ENCODE results near the gene PTPN5.

The PTPN5 gene

DNA sequence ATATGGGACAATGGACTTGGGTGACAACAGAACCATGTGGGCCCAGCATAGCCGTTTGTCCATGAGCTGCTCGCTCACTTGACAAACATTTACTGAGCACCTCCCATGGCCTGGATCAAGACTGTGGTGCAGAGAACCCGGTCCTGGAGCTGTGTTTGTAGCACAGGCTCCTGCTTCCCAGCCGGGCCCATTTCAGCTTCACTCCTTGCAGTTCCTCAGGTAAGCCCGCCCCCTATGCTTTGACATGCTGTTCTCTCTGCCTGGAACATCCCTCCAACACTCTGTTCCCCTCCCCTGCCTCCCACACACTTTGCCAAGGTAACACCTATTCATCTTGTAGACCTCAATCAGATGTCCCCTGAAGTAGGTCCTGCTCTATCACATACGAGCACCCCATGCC lies 46.3 kb downstream of the PTPN5 start:
- FAIRE-seq: no peak
- no peak for DNase-seq (ENCODE audit: extremely low spot score, insufficient read length, low read depth)

DNA sequence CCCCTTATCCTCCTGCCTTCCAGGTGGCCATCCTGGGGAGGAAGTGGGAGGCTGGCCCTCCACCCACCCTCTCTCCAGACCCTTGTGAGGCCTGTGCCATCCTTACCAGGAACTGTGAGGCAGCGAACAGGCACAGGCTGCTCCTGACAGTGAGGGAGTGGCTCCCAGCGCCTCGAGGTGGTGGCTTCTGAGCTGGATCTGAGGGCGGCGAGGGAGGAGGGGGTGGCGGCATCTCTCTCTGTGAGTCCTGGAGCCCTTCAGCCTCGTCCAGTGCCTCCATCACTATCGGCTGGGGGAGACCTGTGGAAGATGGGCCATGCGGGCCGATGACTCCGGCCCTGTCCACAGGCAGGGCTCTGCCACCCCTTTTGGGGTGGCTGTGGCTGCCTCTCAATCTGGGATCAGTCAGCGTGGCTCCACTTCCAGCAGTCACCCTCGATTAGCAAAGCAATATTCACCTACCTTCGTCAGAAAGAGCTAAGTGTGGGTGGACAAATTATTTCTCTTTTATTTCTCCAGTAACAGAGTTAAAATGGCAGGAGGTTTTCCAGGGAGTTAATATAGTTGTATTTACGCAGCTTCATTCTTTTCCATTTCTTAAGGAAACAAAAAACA lies 47.6 kb downstream of the PTPN5 start:
- DNase-seq (ENCODE audit: extremely low spot score, insufficient read length, low read depth): no peak
- FAIRE-seq: no peak

DNA sequence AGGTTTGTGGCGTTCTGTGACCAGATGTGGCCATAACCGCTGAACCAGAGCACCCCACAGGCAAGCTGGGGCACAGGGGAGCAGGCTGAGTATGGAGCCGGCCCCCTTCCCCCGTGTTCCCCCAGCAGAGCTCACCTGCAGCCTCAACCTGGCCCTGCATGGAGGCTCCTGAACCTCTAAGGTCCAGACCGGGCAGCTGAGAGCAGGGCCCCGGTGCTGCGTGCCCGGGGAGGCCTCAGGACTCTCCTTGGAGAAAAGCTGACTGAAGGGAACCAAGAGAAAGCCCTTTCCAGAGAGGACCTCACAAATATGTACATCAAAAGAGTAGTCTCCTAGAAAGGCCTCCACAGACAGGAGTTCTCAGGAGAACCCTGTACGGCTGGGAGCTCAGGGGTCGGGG lies 48.2 kb downstream of the PTPN5 start:
- FAIRE-seq: no peak
- DNase-seq (ENCODE audit: extremely low spot score, insufficient read length, low read depth): no peak

DNA sequence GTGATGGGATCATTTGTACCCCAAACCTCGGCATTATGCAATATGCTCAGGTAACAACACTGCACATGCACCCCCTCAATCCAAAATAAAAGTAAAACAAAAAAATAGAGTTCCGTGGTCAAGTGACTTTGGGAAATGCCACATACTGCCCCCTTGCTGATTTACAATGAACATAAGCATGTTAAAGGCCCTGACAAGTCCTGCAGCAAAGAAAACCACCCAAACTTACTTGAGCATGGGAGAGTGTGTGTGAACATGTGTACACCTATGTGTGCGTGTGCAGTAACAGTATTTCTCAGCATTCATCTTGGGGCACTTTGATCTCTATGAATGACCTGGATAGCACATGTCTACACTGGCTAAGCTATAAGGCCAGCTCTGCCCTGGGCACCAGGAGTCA lies 49.8 kb downstream of the PTPN5 start:
- FAIRE-seq (no peak), DNase-seq (ENCODE audit: extremely low spot score, insufficient read length, low read depth) (no peak)

DNA sequence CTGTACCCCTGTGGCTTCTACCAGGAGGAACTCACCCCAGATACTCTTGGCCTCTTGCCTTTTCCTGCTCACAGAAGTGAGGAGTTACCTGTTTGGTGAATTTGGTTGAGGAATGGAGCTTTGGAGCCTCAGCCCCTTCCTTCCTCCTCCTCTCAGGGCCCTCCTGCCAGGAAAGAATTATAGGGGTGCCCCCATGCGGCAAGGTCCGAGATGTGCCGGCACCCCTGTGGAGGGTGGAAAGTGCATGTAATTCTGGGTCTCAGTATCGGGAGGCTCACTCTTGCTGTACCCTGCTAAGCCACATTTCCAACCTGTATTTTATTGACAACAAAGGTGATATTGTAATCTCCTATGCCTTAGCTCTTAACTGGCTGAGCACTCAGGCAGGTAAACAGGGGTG lies 51.9 kb downstream of the PTPN5 start:
- no peak for FAIRE-seq
- DNase-seq (ENCODE audit: extremely low spot score, insufficient read length, low read depth): no peak

DNA sequence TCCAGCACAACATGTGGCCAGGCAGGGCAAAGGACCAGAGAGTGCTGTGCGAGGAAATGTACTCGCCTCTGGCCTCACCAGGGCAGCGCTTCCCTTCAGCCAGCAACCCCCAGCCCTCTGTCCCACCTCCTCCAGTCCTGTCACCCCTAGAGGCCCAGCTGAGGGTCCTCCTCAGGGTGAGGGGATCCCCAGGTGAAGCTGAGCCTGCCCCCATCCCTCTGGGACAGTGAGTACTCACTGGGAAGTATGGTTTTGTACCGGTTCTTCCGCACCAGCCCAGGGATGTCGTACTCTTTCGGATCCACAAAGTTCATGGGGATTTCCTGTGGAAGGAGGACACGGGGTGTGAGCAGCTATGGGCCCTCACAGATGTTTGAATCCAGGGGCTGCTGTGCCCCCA lies 54.0 kb downstream of the PTPN5 start:
- DNase-seq (ENCODE audit: extremely low spot score, insufficient read length, low read depth): no peak
- FAIRE-seq: no peak

DNA sequence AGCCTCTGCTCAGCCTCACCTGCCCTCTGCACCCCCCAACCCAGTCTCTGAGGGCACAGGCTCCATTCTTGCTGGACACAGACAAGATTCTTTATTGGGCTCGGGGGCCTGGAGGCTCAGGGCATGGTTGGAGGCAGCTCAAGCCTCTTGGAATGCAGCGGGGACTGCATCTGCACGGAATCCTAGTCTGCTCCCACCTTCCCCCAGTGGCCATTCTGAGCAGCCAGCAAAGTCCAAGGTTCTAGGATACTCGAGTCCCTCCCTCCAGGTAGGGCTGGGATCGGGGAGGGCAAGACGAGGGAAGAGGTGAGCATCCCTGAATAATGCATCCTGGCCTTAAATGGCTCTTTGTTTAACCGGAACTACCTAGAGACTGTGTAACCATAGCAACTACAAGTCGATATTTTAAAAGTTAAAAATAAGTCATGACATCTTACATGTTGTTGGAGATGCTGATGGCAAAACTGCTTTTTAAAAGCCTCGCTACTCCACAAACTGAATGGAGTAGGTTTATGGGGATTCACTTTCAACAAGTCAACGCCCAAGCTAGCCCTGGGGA lies 54.9 kb downstream of the PTPN5 start:
- DNase-seq (ENCODE audit: extremely low spot score, insufficient read length, low read depth) (no peak), FAIRE-seq (no peak)

DNA sequence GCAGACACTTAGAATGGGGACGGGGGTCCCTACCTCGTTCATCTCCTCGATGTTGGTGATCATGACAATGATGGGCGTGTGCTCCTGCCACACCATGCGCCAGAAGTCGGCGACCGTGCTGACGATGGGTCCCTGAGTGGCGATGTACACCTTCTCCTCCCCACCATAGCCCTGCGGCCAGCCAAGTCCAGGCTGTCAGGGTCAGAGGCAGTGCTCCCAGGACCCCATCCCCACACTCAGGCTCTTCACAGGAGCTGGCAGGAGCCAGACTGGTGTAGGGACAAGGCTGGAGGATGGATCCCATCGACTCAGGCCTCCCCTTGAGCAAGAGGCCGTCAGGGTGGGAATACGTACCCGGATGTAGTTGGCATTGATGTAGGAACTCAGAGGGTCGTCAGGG lies 58.4 kb downstream of the PTPN5 start:
- DNase-seq (ENCODE audit: extremely low spot score, insufficient read length, low read depth): no peak
- FAIRE-seq: no peak

DNA sequence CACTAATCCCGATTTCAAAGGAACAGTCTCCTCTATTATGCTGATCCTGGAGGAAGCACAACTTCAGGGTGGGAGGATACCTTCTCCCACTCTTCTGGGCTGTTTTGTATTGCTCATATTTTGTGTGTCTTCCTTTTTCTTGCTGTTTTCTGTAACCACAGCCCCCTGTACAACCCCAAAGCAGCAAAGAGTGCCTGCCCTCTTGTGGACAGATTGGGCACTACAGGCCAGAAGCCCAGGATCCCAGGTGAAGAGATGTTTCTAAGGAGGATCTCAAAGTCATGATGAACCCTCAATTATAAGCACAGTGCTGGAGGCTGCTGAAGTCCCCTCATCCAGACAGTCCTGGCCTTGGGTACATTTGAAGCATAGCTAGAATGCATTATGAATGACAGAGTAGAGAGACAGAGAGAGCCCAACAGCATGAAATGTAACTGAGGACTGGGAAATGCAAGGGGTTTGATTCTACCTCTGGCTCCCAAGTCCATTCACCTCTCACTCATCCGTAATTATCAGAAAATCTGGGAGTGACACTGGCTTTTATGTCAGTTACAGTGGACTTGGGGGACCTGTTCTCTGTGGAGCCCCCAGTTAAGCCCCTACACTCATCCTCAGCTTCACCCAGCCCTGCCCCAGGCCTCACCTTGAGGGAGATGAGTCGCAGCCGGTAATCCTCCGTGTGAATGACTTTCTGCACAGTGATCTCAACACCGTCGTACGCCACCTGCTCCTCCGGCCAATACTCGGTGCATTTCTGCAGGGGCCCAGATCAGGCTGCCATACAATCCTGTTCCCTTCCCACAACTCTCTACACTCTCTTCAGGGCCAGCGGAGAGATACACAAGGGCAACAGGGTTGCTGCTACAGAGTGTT lies 59.4 kb downstream of the PTPN5 start:
- FAIRE-seq (peak; percentile 90), DNase-seq (ENCODE audit: extremely low spot score, insufficient read length, low read depth) (peak; percentile 48)

DNA sequence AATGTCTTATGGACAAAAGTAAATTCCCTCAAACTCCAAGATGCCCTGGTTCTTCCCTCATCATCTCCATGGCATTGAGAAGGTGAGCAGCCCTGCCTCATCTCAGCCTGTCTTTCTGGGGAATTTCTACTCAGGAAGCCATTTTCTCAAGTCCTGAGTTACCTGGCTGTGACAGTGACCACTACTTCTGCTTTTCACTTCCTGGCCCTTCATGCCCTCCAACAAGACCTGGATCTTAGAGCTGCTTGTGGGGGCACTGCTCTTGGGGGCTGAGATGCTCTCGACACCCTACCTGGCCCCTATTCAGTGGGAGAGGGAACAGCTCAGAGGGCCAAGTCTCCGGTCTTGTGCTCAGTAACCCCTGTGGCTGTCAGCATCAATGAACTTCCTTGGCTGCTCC lies 60.2 kb downstream of the PTPN5 start:
- peak; percentile 58 for FAIRE-seq
- no peak for DNase-seq (ENCODE audit: extremely low spot score, insufficient read length, low read depth)

DNA sequence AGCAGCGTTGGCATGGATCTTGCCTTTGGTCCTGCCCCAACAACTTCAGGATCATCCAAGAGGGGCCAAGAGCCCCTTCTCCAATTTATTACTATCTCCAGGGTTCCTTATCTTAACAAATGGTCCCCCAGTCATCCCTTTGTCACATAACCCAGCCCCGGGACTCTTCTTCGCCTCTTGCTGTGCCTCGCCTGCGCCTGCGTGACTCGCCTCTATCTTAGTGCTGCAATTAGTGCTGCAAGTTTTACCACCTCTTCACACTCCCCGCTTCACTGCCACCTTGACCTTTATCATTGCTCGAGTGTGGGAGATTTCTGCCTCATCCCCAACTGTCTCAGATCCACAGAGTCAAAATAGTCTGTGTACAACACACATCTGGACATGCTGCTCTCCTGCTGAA lies 61.6 kb downstream of the PTPN5 start:
- FAIRE-seq: no peak

DNA sequence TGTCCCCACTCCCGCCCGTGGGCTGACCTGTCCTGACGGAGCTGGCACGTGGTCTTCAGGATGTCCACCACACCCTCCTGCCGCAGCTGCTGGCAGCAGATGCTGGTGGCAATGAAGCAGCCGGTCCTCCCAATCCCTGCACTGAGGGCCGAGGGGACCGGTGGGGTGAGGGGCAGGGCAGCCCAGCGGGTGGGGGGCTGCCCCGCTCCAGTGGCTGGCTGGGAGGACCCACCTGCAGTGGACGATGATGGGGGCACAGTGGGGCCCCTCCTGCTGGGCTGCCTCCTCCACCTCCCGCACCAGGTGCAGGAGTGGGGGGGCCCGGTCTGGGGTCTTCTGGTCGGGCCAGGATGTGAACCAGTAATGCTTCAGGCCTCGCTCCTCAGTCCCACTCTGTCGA lies 62.2 kb downstream of the PTPN5 start:
- FAIRE-seq: no peak
- DNase-seq (ENCODE audit: extremely low spot score, insufficient read length, low read depth): no peak

More for the DNA sequence above, 61.6 kb downstream of the PTPN5 start:
- DNase-seq (ENCODE audit: extremely low spot score, insufficient read length, low read depth): no peak

DNA sequence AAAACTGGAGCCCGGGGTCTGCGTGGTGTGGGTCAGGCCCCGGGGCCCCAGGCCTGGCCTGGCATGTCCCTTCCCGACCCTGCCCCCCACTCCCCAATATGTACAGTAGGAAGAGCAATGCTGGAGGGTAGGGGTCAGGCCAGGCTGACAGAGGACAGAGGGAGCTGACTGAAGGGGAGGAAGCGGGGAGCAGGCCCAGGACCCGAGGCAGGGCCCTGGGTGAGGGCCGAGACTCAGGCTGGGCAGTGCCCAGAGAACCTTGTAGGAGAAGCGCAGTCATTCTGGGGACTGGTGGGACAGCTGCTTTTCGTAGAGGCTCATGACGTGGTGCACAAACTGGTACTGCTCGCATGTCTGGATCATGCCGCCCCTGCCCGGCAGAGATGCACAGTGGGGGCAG lies 62.9 kb downstream of the PTPN5 start:
- DNase-seq (ENCODE audit: extremely low spot score, insufficient read length, low read depth): no peak
- no peak for FAIRE-seq

DNA sequence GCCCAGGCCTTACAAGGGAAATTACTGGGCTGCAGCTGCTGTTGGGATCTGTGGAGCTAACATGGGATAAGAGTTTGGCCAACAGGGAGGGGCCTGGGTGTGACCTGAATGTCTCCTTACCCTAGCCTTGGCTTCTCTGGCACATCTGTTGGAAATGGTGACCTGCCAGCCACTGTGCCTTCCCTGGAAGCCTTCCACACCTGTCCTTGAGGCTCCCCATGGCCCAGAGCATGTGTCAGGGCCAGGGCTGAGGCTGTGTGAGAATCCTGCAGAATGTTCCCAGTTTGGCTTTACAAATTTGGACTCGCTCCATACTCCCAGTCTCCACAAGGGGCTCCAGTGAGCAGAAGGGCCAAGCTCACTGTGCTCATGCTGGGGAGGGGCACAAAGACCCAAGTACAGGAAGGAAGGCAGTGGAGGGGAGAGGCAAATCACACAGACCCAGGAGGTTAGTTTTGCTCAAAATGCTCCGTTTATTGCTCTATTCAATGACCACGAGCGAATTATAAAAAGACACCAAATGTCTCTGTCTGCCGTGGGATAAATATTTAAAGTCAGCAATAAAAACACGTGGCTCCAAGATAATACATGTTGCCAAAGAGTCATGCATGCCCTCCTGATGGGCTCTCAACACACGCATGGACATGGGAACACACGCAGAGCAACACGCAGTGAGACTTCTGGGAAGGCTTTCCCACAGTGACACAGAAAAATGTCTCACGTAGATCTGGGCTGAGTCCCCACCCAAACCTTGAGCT lies 63.9 kb downstream of the PTPN5 start:
- DNase-seq (ENCODE audit: extremely low spot score, insufficient read length, low read depth) (peak; percentile 40), FAIRE-seq (peak; percentile 68)

DNA sequence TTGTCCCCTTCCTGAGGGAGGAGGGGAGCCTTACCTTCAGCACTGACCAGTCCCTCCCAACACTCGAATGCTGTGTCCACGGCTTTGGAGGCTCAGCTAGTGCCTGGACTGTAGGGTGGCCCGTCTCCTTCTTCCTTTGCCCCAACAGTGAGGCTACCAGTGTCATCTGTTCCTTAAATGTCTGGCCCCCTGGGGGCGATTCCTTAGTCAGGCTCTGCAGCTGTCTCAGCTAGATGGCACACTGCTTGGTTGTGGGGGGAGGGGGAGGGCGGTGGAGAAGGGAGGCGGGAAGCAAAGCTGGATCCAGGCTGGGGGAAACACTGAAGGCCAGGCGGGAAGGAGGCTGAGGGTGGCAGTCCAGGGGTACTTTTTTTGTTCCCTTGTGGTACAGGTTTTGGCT lies 65.6 kb downstream of the PTPN5 start, which contains the start of gene IGSF22:
TSS of gene IGSF22 (minus strand) at position 149 of the 400 bp plus-strand sequence. CDS start 1,952 bp downstream, outside the sequence.
- FAIRE-seq (no peak), DNase-seq (ENCODE audit: extremely low spot score, insufficient read length, low read depth) (no peak)

DNA sequence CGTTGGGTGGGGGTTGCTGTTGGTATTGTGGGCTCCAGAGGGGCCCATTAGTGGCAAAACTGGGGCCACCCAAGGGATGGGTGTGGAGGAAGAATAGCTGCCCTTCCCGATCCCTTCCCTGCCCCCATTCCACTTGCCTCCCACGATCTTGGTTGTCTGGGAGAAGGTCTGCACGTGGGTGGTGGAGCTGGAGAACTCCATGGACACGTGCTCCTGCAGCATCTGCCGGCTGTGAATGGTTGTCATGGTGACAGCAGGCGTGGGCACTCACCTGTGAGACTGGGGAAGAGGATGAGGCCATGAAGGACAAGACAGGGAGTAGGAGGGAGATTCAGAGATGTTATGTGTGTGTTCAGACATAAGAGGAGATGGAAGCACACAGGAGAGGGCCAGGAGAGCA lies 67.6 kb downstream of the PTPN5 start:
- FAIRE-seq (no peak), DNase-seq (ENCODE audit: extremely low spot score, insufficient read length, low read depth) (no peak)

DNA sequence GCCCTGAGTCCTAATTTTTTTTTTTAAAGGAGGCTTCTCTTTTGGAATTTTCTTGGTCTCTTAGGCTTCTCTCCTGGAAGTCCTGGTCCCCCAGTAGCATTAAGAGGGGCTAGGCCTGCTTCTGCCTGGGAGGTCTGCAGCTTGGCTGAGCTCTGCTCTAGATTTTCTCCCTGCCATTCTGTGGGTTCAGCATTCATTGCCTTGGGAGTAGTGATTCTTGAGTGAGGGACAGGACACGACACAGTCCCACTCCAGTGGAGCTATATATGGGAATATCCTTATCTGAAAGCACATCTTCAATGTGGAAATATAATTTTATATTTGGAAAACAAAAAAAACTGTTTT lies 69.3 kb downstream of the PTPN5 start:
- no peak for FAIRE-seq
- DNase-seq (ENCODE audit: extremely low spot score, insufficient read length, low read depth): no peak

DNA sequence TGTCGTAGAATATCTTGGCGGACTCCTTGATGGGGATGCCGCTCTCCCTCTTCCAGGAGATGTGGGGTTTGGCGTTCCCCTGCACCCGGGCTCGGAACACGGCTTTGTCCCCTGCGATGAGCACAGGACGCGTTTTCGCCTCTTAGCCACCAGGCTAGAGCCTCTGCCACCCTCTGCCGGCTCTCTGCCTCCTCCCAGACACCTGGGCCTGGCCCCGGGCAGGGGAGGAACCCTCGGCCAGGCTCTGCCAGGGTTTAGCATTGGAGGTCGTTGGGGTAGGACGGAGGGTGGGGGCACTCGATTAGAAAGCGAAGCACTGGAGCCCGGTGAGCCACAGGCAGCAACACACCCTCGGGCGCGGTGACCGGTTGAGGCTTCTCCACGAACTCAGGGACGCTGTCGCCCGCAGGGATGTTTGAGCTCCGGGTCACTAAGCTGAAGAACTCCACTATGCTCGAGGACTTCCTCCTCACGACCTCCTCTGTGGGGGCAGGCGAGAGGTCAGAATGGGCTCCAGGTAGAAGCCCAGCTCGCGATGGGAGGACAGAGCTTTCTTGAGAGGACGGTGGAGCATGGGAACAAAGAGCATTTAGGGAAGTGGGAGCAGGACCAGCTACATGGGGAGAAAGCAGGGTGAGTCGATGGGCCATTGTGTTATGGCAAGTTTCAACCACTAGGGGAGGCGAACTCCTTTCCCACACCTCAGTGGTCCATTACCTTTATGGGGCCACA lies 69.9 kb downstream of the PTPN5 start:
- FAIRE-seq: peak; percentile 78
- peak; percentile 36 for DNase-seq (ENCODE audit: extremely low spot score, insufficient read length, low read depth)

DNA sequence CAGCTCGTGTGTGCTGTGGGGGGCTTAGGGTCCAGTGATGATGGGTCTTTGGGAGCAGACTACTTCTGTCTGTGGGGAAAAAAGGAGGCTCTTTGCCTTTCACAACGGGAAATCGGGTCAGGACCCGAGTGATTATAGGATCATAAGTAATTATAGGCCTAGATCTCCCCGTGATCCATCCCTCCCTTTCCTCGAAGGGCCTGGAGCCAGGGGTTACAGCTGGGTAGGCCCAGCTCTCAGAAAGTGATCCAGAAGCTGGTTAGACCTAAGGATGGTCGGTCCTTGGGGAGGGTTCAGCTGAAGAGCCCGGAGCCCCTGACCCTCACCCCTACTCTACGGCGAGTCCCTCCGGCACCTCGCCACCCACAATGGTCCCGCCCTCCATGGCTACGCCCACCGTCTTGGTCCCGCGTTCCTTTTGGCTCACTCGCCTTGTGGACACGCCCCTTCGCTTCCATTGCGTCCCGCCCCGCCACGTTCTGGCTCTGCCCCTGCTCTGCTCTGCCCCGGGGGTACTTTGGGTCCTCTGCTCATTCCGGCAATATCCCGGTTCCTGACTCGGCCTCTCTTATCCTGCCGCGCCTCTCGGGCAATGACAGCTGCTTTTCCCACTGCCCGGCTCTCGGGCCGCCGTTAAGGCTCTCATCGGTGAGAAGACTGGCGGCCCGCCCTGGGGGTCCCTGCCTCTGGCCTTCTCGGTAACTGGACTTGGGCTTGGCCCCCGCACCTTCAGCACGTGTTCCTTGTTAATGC lies 70.6 kb downstream of the PTPN5 start:
- FAIRE-seq (no peak), DNase-seq (ENCODE audit: extremely low spot score, insufficient read length, low read depth) (no peak)

Measured in GM18507 (cell line).